DLD1 (cell line): ENCODE results near the gene PRKN.

Experiments used
- in situ Hi-C: cut with HindIII; loops from 2 replicates; pipeline ENCODE4 v1.10.0; 2017; ENCODE audit warnings: low sequenced_read_pairs

Gene PRKN

DNA sequence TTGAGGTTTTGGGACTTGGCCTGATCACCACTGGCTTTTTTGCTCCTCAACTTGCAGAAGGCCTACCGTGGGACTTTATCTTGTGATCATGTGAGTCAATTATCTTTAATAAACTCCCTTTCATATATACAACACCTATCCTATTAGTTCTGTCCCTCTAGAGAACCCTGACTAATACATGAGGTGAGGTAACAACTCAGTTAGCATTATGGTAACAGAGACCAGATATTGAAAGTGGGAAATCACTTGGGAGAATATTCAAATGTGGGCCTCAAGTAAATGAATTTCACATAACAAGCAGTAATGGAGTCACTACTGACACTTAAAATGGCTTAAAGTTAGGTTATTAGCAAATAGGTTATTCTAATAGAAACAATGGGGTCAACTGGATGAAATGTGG lies 1015.6 kb downstream of the PRKN start:
- in situ Hi-C loops = no loop called here

DNA sequence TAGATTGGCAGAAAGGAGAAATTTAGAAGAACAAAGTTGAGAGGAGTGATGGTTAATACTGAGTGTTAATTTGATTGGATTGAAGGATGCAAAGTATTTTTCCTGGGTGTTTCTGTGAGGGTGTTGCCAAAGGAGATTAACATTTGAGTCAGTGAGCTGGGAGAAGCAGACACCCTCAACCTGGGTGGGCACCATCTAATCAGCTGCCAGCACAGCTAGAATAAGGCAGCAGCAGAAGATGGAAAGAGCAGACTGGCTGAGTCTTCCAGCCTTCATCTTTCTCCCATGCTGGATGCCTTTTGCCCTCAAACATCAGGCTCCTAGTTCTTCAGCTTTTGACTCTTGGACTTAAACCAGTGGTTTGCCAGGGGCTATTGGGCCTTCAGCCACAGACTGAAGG lies 1016.1 kb downstream of the PRKN start:
- in situ Hi-C loops = no loop called here

DNA sequence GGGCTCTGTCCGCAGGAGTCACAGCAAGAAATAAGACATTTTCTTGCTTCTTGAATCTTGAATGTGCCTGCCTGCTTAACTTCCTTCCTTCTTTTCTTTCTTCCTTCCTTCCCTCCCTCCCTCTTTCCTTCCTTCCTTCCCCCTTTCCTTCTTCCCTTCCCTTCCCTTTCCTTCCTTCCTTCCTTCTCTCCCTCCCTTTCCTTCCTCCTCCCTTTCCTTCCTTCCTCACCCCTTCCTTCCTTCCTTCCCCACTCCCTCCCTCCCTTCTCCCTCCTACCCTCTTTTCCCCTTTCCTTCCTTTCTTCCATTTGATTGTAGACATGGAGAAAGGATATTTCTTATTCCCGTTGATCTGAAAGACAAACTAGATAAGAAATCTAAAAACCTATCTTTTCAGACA lies 1016.9 kb downstream of the PRKN start:
- in situ Hi-C loops = no loop called here

DNA sequence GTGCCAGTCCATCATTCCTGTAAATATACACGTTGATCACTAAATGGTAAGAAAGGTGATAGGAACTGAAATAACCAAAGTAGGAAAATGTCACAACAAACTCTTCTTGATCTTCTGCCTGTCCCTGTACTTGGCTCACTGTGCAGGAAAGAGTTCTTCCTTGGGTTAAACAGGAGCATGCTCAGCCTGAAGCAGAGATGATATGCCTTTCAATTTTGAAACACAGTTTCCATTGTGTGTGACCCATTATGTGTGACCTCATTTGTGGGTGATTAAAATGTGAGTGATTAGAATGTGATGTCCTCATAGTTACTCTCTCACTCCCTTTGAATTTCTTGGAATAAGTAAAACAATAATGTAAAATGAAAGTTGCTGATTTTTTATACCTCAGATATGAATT lies 1026.5 kb downstream of the PRKN start:
- in situ Hi-C loops = no loop called here

DNA sequence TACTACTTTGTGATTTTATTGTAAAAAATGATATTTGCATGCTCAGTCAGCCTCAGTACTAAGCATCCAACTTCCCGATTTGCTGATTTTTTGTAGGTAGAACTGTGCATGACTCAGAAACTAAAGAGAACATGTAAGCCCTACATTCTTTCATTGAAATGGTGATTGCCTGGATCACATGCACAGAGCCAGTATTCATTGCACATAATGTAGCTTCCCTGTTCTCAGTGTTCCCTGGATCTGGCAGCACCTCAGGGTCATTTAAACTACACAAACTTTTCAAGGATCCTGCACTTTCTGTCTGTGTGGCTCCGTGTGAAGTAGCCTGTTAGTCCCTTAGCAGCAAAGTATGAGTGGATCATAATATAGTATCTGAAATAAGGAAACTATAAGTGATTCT lies 1030.8 kb downstream of the PRKN start:
- in situ Hi-C loops = no loop called here

DNA sequence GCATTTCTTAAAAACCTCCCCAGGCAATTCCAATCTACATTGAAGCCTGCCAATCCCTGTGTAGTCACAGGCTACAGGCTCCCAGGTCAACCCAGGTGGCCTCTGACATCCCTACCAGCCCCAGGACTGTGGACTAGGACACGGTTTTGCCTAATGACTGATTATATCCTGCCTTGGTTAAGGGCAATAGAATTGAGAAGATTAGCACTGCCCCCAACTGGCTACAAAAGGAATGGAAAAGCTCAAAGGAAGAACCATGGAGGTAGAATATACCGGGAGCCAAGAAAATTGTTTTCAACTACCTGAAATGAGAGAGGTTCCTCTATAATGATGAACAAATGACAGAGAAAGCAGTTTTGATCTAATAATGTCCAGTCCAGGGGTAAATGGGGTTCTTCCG lies 1032.6 kb downstream of the PRKN start:
- in situ Hi-C loops = no loop called here

DNA sequence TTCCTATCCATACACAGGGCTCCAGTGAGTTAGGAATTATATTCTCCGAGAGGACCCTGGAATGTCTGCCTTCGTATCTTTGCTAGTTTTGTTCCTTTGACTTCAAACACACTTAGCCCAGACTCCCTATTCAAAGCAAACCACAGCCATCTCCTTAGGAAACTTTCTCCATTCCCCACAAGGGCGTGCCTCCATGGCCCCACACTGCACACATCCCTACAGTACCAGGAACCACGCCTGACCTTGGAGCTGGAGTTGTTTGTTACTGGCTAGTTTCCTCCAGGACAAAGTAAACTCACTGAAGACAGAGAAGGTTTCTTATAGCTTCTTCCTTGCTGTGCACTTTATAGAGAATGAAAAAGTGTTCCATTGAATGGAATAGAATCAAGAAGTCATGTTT lies 1040.9 kb downstream of the PRKN start:
- in situ Hi-C loops = no loop called here

DNA sequence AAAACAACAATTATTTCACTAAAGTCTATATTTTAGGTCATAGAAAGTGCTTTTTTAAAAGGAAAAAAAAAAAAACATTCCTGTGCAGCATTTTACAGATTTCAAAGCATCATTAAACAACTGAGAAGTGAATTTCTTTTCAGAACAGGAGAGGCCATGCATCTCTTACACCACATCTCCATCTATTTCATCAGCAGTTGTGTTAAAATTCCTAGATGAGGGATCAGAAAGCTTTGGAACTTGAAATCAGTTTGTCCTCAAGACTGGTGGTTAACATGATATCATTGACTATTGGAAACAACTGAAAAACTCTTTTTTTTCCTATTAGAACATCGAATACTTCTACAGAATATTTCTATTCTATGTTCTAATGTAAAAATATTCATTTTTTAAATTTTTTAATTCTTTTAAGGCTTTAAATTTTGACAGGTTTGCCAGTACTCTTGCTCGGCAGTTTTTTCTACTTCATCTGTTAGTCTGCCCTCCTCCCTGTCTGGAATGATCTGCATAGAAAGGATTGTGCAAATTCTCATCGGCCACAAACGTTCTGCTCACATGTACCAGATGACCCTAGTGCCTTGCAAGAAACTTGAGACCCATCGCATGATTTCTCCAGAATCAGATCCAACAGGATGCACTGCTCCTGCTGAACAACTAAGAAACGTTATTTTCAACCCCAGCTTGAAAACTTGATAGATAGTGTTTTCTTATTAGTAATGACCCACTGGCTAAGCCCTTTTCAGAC lies 1042.7 kb downstream of the PRKN start:
- in situ Hi-C loops = no loop called here

DNA sequence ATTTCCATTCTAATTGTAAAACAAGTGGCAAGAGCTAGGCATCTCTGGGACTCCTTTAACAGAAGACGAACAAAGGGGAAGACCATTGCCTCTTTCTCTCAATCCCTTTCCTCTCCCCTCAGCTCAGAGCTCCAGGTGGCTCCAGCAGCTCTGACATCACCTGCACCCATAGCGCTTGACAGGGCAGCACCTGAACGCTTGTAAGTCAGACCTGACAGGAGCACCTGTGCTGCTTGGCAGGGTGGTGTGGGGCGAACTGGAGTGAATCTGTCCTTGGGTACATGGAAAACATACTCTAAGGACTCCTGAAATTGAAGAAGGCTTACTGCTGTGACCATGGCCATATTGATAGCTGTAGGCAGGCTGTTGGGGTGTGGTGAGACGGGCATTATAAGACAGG lies 1044.2 kb downstream of the PRKN start:
- in situ Hi-C loops = no loop called here

DNA sequence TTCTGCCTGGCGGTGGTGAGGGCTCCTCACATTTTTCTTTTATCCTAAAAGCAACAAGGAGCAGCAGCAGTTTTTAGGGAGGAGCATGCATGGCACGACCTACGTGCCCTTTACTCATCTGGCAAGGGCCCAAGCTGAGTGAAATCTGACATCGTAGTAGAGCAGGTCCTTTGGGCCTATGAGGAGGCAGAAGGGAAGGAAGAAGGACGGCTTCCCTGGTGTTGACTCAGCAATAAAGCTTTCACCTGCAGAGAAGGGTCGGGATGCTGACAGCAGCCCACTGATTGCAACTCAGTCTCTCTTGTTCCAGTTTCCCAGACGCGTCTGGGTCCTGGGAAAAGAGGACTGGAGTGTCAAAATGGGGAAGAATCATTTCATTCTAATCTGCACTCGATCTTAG lies 1044.6 kb downstream of the PRKN start:
- in situ Hi-C loops = no loop called here

DNA sequence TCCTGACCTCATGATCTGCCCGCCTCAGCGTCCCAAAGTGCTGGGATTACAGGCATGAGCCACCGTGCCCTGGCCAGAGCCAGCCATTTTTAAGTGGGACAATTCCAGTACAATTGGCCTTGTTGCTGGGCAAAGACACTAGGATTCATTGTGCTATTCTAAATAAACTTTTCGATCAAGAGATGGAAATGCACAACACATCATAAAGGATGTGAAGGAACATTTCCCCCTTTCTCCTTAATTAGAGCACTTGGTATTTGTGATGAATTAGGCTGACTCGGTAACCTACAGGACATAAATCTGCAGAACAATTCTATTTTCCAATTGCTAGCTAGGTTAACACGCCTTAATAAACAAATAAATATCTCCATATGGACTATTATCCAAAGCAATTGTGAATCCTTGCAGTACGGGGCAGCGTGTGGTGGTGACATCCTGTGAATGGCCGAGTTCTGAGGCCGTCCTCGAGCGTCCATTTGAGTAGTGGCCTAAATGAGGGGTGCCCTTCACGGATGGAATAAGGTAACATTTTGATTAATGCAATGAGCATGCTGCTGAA lies 1047.5 kb downstream of the PRKN start:
- in situ Hi-C loops = no loop called here

DNA sequence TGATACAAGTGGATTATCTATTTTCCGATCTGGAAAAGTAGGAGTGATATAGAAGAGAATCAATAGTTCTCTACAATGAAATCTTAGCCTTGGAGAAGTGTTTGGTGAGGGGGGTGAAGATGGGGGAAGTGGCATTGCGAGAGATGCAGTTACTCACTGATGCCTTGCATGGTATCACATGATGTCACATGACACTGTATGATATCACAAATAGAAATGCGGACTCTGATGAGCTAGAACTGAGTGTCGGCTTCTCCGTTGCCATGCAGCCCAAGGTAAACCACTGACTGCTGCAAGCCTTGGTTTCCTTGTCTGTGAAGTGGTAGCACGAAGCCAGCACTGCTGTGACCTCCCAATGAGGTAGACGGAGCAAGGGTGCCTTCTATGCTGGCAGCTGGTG lies 1050.4 kb downstream of the PRKN start:
- in situ Hi-C loops = no loop called here

DNA sequence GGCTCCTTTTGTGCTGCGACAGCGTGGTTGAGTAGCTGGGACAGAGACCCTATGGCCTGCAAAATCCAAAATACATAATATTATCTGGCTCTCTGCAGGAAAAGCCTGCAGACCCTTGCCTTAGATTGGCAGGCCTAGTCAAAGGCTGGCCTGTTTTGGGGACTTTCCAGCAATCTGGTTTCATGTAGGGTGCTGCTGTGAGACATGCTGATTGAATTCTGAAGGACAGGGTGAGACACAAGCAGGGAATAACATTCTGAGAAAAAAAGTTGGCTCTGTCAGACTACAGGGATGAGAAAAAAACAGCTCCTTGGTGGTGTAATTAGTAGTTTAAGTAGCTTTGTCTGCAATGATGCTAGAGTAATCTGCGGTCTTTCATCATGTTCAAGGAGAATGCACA lies 1051.0 kb downstream of the PRKN start:
- in situ Hi-C loops = no loop called here

DNA sequence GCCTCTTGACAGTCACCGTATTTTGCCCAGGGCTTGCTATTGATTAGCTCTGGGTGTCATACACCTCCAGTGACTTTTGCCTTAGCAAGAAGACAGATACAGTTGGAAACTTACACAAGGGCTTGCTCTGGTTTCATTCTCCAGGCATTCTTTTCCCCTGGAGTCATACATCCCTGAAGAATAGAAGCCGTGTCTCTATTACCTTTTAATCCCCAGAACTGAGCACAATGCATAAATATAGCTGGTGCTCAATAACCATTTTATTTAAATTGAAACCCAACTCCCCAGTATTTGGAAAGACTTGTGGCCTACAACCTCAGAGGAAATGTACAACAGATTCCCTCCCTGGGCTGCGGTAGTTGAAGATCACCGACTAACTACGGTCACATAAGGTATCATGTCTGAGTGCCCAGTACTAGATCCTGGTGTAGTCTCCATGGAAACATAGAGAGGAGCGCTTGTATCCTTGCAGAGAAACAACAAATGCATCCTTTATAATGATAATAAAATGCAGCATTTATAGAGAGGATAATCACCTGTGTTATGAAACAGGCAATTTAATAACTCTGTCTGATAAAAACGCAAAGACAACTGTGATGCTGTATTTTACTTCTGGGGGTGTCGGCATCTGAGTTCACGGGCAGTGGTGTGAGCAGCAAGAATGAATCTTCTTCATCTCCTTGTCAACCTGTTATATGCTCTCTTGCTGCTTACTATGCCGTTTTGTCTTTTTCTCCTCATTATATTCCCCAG lies 1052.5 kb downstream of the PRKN start:
- in situ Hi-C loops = no loop called here

DNA sequence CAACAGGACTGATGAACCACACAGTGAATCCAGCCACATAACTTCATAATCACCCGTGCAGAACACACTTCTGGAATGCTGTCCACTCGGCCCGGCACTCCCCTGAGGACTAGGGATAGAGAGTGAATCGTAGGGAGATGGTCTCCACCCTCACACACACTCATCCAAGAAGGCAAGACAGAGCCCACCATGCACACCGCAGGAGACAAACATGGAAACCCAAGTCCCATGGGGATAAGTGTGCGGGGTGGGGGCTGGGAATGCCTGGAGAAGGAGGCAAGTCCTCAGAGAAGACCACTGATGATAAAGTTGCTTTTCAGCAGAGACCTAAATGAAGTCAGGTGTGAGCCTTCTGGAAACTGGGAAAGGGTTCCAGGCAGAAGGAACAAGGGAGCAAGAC lies 1054.5 kb downstream of the PRKN start:
- in situ Hi-C loops = no loop called here

DNA sequence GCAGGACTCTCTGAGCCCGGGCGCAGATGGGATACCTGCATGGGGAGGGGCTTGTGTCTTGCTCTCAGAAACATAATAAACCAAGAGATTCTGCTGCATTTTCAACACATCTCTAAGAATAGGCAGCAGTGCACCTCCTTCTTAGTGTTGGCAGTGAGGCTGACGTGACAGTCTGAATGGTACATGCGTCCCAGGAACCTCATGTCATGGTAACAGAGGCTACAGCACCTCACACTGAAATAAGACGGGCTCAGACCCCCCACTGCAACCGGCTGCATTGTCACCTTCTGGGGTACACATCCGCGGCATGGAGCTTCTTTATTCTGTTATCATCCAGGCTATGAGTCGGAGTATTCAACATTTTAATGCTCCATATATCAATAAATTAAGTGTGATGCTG lies 1056.4 kb downstream of the PRKN start:
- in situ Hi-C loops = no loop called here

DNA sequence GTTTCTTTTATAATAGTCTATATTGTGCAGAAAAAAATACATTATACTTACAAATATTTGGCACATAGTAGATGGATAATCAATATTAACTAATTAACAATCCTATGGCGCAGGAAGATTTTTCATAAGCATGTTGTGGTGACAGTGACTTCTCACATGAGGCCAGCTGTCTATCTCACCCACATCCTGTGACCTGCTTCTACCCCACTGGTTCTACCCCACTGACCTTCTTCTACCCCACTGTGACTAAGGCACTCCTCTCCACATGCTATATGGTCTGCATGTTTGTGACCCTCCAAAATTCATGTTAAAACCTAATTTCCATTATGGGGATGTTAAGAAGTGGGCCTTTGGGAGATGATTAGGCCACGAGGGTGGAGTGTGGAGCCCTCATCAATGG lies 1058.9 kb downstream of the PRKN start:
- in situ Hi-C loops = no loop called here

DNA sequence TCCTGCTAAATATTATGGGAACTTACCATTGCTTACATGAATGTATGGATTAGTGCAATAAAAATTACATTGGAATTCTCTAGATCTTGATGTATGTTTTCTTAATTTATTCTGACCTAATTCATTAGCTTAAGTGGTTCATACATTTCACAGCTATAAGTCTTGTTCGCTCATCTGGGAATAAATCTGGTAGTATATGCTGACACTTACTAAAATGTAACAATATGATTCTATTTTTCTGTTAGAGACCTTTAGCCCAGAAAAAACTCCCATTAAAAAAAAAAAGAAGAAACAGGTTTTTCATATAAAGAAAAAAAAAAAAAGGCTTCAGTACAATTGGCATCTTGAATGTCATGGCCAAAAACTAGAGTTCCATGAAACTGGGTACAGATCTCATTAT lies 1059.6 kb downstream of the PRKN start:
- in situ Hi-C loops = no loop called here

DNA sequence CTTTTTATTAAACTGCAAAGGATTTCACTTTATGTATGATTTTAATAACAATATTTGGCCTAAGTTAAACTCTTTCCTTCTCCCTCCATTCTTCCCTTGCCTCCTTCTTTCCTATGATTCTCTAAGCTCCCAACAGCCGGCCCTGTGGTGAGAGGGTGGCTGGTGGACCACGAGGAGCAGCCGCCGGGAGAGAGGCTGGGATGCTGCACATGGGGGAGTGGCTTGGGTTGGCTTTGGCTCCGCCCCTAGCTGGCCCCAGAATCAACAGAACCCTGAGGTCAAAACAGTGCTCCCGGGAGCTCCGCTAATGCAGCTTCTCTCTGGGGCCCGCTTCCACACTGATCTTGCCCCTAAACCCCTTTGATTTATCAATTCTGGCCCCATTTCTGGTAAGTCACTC lies 1063.9 kb downstream of the PRKN start:
- in situ Hi-C loops = no loop called here

DNA sequence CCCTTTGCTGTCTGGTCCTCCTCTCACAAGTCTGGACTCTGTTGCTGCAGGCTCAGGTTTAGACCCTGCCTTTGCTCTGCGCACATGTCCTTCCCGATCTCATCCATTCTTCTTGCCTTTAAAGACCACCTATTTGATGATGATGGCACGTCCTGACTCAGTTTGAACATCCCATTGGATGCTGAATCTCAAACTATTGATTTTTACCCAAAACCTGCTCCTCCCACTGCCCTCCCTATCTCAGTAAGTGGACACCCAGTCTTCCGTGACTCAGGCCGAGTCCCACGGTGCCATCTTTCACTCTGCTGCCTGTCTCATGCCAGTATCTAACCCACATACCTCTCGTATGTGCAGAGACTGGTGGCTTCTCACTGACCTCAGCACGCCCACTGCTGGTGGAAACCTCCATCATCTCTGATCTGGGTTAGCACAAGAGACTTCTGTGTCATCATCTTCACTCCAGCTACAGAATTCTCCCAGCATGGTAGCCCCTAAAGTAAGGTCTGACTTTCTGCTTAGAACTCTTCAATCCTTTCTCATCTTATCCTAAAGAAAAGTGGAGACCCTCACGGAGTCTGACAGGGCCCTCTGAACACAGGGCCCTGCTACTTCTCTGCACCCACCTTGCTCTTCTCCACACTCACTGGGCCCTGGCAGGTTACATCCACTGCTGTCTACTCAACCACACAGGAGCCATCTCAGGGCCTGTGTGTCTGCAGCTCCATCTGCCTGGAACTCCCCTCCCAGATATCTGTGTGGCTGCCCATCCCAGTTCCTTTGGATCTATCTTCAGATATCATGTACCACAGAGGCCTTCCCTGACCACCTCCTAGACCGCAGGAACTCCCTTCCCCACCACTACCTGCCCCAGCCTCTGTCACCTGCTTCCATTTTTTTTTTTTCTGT lies 1066.6 kb downstream of the PRKN start:
- in situ Hi-C loops = no loop called here

DNA sequence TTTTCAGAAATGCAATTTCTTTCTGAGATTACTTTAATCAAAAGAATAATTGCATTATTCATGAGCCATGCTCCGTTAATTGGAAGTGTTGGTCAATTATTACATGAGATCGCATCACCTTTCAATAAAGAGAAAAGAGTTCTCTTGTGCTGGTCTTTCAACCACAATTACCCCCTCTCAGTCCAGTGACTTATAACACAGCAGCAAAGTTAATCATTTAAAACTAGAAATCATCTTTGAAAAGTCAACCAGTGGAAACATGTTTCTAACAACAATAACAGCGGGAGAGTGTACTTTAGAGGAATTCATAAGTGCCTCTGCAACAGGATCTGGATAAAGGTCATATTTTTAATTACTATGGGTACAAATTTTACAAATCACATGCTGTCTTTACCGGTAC lies 1069.4 kb downstream of the PRKN start:
- in situ Hi-C loops = no loop called here
